Smooth muscle cell (in vitro differentiated cells): Measurements from ENCODE around the gene EEFSEC. TPM values are rescaled to one million over a fixed set of nuclear protein-coding genes. Genes with fewer than 3 reads are reported as not detected.

Experiments
- DNase-seq: peaks from one replicate; lab custom pipeline; 2025; ENCODE audit not compliant: unreplicated experiment; lab: John Stamatoyannopoulos, UW
- H2AFZ ChIP-seq: fragments of 200-600 bp; sonication (generic); 2 replicates; pipeline ENCODE4 v1.6.0; 2016; ENCODE audit warnings: antibody characterized with exemption, low read depth, mild to moderate bottlenecking
- H3F3A ChIP-seq: fragments of 200-600 bp; sonication (generic); 2 replicates; pipeline ENCODE4 v1.6.0; 2017; ENCODE audit warnings: antibody characterized with exemption, low read depth
- H3K27ac ChIP-seq: fragments of 200-600 bp; sonication (generic); 2 replicates; pipeline ENCODE4 v1.5.1; 2016; ENCODE audit warnings: low read depth, mild to moderate bottlenecking
- H3K27me3 ChIP-seq: fragments of 200-600 bp; sonication (generic); 2 replicates; pipeline ENCODE4 v1.6.1; 2016; ENCODE audit warnings: low read depth, mild to moderate bottlenecking
- H3K36me3 ChIP-seq: fragments of 200-600 bp; sonication (generic); 2 replicates; pipeline ENCODE4 v1.5.1; 2016; ENCODE audit warnings: low read depth
- H3K4me1 ChIP-seq: fragments of 200-600 bp; sonication (generic); 2 replicates; pipeline ENCODE4 v1.5.1; 2016; ENCODE audit warnings: low read depth
- H3K4me2 ChIP-seq: fragments of 200-600 bp; sonication (generic); 2 replicates; pipeline ENCODE4 v1.6.0; 2016; ENCODE audit warnings: mild to moderate bottlenecking
- H3K4me3 ChIP-seq: fragments of 200-600 bp; sonication (generic); 2 replicates; pipeline ENCODE4 v1.5.1; 2016; ENCODE audit warnings: mild to moderate bottlenecking
- H3K79me2 ChIP-seq: fragments of 200-600 bp; sonication (generic); 2 replicates; pipeline ENCODE4 v1.6.0; 2016; ENCODE audit warnings: low read depth, mild to moderate bottlenecking
- H3K9ac ChIP-seq: fragments of 200-600 bp; sonication (generic); 2 replicates; pipeline ENCODE4 v1.6.0; 2016; ENCODE audit warnings: low read depth
- H3K9me3 ChIP-seq: fragments of 200-600 bp; sonication (generic); replicated peaks from 2 replicates; pipeline ENCODE4 v1.5.1; 2016; ENCODE audit warnings: low read depth
- H4K20me1 ChIP-seq: fragments of 200-600 bp; sonication (generic); 2 replicates; pipeline ENCODE4 v1.6.0; 2016; ENCODE audit warnings: low read depth
- CTCF ChIP-seq: fragments of 200-600 bp; sonication (generic); IDR thresholded peaks from 2 replicates; pipeline ENCODE4 v1.5.1; 2017; ENCODE audit warnings: borderline replicate concordance, mild to moderate bottlenecking, antibody characterized with exemption; ENCODE audit not compliant: insufficient read depth, poor library complexity, severe bottlenecking
- WGBS: methylation state at CpG from one replicate; pipeline ENCODE4 v1.1.7; 2016; ENCODE audit warnings: low lambda C conversion rate; 5-methylcytosine and 5-hydroxymethylcytosine counted together
- polyA plus RNA-seq: library from polyadenylated mRNA; unstranded; fragments of >200 nt; fragmentation: Nextera tagmentation; extraction: Ambion mirVana; gene quantifications from 2 replicates; pipeline ENCODE4 v1.2.1, GENCODE V29; 2016
- total RNA-seq: library from RNA; depleted of rRNA; stranded (reverse); fragments of >200 nt; gene quantifications from 2 replicates; pipeline ENCODE4 v1.2.3, GENCODE V29; 2014

Gene EEFSEC
- total and polyA plus RNA-seq, 2 experiments from 2014 or later, result 12.4 to 17.1 TPM

- WGBS, result 88% methylated on average over 2 of the region's 2 CpGs
- Histone ChIP-seq H3K27me3 (no peaks in the 10 kb centered on the region), H3K36me3 (no peaks in the 10 kb centered on the region), H3K79me2 (no peaks in the 10 kb centered on the region), H3K4me3 (no peak overlapping the region), H3K4me1 (peaks cover 9% of the 10 kb centered on the region), H3K4me2 (no peak overlapping the region), H2AFZ (no peak overlapping the region), H4K20me1 (no peaks in the 10 kb centered on the region), H3K27ac (no peak overlapping the region), H3K9me3 (no peaks in the 10 kb centered on the region), H3F3A (no peaks in the 10 kb centered on the region), H3K9ac (no peak overlapping the region)
- no peak for TF ChIP-seq CTCF
- no peak for DNase-seq
These were observed 221.6 kb downstream of the EEFSEC start for GRCh38 chr3:128374746-128375445.

- Histone ChIP-seq H3K4me1 (peaks cover 9% of the 10 kb centered on the region), H3K36me3 (no peaks in the 10 kb centered on the region), H3K27ac (no peak overlapping the region), H3K4me2 (no peak overlapping the region), H3K9ac (no peak overlapping the region), H3K4me3 (no peak overlapping the region), H3K27me3 (no peaks in the 10 kb centered on the region), H3F3A (no peaks in the 10 kb centered on the region), H3K79me2 (no peaks in the 10 kb centered on the region), H3K9me3 (no peaks in the 10 kb centered on the region), H4K20me1 (no peaks in the 10 kb centered on the region), H2AFZ (no peak overlapping the region)
- TF ChIP-seq CTCF, result no peak
- no peak for DNase-seq
These were observed 223.2 kb downstream of the EEFSEC start for GRCh38 chr3:128376516-128376915.

GRCh38 chr3:128378631-128379347 lies 225.5 kb downstream of the EEFSEC start:
- 73% methylated on average over 10 of the region's 10 CpGs for WGBS
- H2AFZ ChIP-seq, result no peak overlapping the region
- H3K27ac ChIP-seq, result no peak overlapping the region
- no peaks in the 10 kb centered on the region for H3K36me3 ChIP-seq
- no peak overlapping the region for H3K9ac ChIP-seq
- H3K4me2 ChIP-seq, result no peak overlapping the region
- no peaks in the 10 kb centered on the region for H3K79me2 ChIP-seq
- peaks cover 5% of the 10 kb centered on the region for H4K20me1 ChIP-seq
- no peak for DNase-seq
- no peaks in the 10 kb centered on the region for H3K9me3 ChIP-seq
- no peak overlapping the region for H3K4me3 ChIP-seq
- no peaks in the 10 kb centered on the region for H3F3A ChIP-seq
- H3K4me1 ChIP-seq, result peaks cover 9% of the 10 kb centered on the region
- H3K27me3 ChIP-seq, result no peaks in the 10 kb centered on the region
- TF ChIP-seq CTCF, result no peak
